Epidermal melanocyte (primary cell): ENCODE data around the gene TRIB2.

Experiments
- DNase-seq: peaks from one replicate; pipeline ENCODE4 v3.0.0; 2011; ENCODE audit warnings: low spot score; ENCODE audit not compliant: insufficient read length

TRIB2 gene

DNA sequence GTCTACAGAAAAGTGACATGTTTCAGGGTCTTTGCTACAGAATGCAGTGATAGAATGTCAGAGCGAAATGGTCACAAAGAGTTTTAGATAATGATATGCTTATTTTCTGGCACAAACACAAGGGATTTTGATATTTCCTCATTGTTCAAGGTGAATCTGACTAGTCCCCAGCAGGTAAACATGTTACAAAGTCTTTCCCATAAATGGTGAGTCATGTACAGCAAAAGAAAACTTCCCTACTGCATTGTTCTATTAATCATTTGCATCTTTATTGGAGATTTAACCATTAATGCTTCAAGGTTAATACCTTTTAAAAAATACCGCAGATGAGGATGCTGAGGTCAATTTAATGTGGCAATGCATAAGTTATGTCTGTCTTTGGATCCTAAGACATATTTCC, 19.1 kb upstream of the TRIB2 start:
- no peak for DNase-seq

- no peak for DNase-seq
Measured at GRCh38 chr2:12700989-12701388, 15.7 kb upstream of the TRIB2 start.

GRCh38 chr2:12701786-12702167, 15.0 kb upstream of the TRIB2 start:
- DNase-seq = no peak

GRCh38 chr2:12702168-12703121, 14.3 kb upstream of the TRIB2 start:
- peak; percentile 55 for DNase-seq

DNA sequence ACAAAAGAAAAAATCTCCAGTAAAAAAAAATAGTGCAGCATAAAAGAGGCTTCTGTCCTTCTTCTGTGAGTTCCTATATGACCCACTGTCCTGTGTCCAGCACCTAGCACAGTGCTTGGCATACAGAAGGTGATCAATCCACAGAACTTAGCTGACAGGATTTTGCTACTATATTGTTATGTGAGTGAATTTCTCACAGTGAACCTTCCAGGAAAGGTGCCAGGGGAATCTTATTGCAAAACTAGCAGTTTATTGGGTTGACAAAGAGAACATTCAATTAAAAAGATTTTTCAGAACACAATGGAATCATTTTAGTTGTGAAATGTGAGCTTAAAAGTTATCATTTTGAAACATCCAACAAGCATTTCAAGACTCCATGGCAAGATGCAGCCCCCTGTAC, 12.4 kb upstream of the TRIB2 start:
- DNase-seq = no peak

GRCh38 chr2:12705230-12705629, 11.5 kb upstream of the TRIB2 start:
- no peak for DNase-seq

DNA sequence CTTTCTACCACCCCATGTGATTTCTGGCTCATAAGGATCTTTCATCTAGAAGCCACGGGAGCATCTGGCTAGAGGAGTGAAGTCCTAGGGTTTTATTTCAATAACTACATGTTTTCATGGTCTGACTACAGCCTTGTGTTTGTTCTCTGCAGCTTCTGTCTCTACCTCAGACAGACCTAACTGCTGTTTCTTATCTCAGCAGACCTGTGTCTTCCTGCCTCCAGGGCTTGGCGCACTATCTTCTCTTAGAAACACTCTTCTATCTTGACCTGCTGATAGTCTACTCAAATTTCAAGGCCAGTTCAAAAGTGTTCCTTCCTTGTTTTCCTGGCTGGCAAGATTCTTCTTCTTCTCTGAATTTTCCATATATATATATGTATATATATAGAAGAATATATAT, 11.0 kb upstream of the TRIB2 start:
- no peak for DNase-seq

GRCh38 chr2:12708508-12709206, 8.1 kb upstream of the TRIB2 start:
- no peak for DNase-seq

- no peak for DNase-seq
Measured at GRCh38 chr2:12709207-12709522, 7.6 kb upstream of the TRIB2 start.

GRCh38 chr2:12710301-12710700, 6.4 kb upstream of the TRIB2 start:
- DNase-seq = no peak

GRCh38 chr2:12711339-12711738, 5.4 kb upstream of the TRIB2 start:
- DNase-seq = no peak

DNA sequence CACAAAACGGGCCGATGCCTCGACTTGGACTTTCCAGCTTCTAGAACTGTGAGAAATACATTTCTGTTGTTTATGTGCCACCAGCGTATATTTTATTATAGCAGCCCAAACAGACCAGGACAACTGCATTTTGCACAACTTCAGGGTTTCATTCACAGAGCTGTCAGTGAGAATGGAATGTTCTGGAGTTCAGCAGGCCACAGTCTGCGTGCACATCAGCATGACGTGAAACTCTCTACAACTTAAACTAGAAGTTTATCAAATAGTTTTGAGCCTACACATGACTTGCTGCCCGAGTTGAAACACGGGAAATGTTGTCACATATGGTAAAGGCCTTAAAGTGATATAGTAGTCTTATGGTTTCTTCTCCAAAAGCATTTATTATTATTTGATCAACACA, 3.9 kb upstream of the TRIB2 start:
- no peak for DNase-seq

- no peak for DNase-seq
Measured at GRCh38 chr2:12714391-12715221, 2.1 kb upstream of the TRIB2 start.

GRCh38 chr2:12715258-12716031, 1.3 kb upstream of the TRIB2 start:
- DNase-seq = no peak

GRCh38 chr2:12716032-12716281, 779 bp upstream of the TRIB2 start:
- no peak for DNase-seq

GRCh38 chr2:12717191-12718014, 667 bp downstream of the TRIB2 start:
- DNase-seq = no peak

DNA sequence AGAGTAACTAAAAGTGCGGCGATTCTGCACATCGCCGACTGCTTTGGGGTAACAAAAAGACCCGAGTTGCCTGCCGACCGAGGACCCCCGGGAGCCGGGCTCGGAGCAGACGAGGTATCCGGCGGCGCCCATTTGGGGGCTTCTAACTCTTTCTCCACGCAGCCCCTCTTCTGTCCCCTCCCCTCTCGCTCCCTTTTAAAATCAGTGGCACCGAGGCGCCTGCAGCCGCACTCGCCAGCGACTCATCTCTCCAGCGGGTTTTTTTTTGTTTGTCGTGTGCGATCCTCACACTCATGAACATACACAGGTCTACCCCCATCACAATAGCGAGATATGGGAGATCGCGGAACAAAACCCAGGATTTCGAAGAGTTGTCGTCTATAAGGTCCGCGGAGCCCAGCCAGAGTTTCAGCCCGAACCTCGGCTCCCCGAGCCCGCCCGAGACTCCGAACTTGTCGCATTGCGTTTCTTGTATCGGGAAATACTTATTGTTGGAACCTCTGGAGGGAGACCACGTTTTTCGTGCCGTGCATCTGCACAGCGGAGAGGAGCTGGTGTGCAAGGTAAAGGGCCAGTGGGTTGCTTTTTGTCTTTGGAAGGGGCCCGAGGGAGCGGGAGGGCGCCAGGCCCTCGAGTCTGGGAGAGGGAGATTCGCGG, 1.4 kb downstream of the TRIB2 start:
- no peak for DNase-seq

DNA sequence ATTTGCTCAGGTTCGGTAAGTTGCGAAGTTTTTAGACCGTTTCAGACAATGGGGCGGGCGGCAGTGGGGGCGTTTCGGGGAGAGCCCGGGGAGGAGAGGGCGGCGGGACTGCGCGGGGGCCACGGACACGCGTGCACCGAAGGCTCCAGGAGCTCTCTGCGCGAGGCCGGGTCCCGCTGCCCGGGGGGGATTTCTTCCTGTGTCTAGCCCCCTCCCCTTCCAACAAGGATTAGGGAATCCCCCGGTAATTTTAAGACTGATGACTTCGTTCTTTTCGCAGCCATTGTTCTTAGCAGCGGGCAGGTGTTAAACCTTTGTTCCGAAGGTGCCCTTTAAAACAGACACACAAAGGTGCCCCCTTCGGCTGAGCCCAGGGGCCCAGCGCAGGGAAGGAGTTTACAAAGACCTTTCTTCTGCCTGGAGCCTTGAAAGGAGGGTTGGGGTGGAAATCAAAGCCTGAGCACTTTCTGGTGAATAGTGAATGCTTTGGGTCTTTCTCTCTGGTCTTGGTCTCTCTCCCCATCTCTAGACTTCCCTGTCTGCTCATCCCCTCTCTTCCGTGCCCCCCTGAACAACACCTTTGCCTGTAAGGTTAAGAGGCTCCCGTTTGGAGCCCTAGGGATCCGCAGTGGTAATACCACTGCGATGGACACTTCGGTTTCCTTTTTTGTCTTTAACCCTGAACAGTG, 2.1 kb downstream of the TRIB2 start:
- no peak for DNase-seq
